ENCODE measurements around the gene OTOS.

Gene OTOS

DNA sequence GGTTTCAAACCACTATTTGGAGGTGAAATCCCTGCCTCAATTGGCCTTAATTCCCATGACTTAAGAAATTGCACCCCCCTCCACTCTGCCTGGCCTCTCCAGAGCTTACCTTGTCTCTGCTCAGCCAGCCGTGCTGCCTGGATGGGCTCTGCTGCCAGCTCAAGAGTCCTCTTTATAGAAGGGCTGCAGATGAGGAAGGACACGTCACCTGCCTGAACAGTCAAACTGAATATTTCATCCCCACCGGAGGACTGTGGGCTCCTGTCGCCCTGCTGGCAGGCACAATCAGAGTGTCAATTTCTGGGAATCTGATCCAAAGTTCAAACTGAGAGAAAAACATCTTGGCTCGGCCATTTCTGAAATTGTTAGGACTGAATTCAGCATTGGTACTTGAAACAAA lies at the start of gene OTOS:
Gene OTOS (minus strand): TSS at position 148 of the 400 bp plus-strand sequence. CDS start 332 bp downstream, outside the sequence.
- DNase-seq = no peak

DNA sequence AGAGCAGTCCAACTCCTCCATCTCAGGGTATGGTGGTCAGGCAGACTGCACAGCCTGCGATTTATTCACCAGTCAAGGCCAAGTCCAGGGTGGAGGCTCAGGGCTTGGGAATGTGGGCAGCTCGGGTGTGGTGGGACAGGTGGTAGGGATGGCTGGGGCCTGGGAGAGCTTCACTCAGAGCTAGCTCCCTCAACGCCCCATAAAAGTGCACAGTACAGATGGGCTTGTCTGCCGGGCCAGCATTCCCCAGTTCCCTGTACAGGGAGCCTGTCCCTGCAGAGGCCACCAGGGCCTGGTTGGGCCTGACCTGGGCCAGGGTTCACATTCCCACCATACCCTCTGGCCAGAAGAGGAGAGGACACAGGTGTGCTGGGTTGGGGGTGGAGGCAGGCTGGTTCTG lies 49.2 kb upstream of the OTOS start:
- DNase-seq = no peak

DNA sequence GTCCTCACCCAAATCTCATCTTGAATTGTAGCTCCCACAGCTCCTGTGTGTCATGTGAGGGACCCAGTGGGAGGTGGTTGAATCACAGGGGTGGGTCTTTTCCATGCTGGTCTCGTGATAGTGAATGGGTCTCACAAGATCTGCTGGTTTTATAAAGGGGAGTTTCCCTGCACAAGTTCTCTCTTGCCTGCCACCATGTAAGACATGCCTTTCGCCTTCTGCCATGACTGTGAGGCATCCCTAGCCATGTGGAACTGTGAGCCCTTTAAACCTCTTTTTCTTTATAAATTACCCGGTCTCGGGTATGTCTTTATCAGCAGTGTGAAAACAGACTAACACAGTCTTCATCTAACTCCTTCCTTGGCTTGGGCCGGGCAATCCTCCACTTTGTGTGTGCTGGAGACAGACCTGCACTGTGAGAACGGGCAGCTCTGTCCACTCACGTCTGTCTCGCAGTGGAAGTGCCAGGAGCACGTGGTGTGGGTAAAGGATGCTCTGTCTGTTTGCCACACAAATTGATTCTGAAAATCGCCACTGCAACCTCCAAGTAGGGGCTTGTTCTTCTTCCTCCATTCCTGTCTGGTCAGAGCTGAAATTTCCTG lies 47.6 kb upstream of the OTOS start:
- DNase-seq = no peak

DNA sequence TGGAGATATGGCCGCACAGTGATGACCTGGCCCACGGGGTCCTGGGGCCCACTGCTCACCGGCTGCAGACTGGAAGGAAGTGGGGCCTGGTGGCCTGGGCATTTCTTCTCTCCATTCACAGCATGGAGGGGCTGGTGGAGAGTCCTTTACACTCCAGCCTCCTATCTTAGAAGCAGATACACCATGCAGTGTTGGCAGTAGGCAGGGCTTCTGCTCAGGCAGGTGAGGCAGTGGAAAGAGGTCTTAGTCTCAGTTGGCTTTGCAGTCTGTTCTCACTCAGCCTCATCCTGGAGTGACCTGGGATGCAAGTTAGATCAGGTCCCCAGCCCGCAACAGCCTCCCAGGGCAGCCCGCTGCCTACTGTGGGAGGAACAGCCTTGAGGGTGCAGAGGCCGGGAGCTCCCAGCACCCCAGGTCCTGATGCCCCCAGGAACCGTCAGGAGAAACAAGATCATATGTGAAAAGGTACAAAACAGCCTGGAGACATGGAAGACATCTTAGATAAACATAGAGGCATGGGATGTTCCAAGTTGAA lies 45.8 kb upstream of the OTOS start:
- DNase-seq = no peak

DNA sequence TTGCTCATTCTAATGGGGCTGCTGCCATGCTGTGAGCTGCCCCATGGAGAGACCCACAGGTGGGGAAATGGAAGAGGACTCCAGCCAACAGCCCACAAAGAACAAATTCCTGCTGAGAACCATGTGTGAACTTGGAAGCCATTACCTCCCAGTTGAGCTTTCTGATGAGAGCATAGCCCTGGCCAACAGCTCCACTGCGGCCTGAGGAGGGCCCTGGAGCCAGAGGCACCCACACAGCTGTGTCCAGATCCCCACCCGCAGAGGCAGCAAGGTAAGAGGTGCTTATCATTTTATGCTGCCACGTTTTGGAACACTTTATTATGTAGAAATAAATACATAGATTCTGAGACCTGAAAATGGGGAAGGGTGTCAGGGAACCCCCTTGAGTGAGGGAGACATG lies 44.2 kb upstream of the OTOS start:
- DNase-seq = no peak

DNA sequence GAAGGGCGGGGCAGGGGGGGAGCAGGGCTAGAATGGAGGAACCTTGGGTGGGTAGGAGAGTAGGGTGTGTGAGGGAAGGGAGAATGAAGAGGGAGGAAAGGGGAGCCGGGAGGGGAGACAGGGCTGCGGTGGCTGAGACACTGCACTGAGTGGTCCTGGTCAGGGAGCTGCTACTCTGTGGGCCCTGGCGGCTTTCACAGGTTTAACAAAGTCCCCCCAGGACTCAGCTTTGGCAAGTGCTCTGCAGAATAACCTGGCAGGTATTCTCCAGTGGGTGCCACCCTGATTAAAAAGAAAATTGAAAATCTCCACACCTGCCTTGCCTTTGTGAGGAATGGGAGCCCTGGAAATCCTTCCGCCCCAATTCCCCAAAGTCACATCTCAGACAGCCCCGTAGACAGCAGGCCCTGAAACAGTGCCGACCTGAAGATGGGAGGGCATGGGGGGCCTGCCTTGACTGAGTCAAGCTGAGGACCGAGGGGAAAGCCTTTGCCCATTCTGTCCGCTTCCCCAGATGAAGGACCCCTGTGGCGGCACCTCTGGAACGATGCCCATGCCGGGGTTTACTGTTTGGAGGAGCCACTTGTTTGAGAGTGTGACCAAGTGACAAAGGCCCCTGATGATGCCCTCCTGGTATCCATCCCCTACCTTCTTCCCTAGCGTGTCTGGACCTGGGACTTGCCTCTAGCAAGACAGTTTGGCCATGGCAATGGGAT lies 43.6 kb upstream of the OTOS start:
- DNase-seq = no peak

DNA sequence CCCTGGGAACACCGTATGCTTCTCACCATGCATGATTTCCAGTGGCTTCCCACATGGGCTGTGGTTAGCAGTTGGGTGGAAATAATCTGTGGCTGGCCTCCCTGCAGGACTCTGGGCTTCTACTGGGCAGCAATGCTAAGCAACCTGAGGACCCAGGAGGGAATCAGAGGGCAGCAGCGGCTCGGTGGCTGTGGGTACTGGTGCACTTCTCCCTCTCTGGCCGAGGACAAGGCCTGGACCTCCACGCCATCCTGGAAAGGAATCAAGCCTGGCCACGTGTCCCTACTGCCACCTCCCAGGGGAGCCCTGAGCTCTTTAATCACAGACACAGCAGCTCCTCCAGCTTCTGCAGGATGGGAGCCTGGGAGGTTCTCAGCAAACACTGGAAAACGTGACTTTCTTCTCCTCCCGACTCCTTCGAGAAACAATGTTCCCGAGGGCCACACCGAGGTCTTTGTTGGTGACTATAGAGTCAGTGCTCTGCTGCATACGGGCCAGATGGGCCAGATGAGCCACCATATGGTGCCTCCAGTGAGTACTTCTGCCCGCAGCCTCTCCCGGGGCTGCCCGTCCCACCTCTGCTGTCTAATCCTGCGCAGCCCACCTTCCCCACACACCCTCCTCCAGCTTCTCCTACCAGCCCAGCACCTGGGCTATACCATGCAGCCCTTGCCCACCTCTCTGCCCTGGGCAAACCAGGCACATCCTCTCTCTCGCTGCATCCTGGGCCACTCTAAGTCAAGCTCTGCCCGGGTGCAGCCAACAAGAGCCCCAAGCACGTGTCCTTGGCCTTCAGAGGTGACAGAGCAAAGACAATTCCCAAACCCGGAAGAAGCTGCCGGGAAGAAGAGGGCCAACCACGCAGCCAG lies 42.8 kb upstream of the OTOS start:
- DNase-seq = peak; percentile 45

DNA sequence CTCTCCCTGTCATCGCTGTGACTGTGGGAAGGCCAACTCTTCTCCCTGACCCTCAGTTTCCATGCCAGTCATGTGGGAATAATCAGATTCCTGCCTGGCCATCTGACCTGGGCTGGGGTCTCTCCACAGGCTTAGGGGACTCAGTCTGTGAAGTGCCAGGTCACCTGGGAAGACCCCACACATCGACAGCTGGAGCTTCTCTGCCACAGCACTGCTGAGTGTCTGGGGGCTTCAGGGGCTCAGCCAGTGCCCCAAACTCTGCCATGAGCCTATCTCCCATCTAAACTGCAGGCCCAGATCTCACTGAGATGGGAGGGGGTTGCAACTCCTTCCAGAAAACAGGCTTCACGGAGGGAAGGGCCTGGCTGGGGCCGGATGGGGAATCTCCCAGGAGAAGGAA lies 42.0 kb upstream of the OTOS start:
- DNase-seq = no peak

DNA sequence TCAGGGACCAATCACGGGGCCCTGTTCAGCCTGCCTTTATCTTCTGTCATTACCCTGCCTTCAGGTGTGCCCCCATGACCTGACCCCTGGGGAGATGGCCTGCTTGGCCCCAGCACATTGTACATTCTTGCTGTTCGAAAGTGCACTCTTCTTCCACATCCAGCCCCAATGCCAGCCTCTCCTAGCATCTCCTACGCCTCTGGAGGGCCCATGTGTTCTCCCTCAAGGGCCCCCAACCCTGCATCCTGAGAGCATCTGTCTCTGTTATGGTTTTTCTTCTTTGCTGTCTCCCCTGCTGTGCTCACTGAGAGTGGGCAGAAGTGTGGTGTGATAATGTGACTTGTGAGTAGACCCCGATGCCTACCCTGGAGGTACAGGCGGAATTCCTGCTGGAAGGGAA lies 41.5 kb upstream of the OTOS start:
- DNase-seq = no peak

DNA sequence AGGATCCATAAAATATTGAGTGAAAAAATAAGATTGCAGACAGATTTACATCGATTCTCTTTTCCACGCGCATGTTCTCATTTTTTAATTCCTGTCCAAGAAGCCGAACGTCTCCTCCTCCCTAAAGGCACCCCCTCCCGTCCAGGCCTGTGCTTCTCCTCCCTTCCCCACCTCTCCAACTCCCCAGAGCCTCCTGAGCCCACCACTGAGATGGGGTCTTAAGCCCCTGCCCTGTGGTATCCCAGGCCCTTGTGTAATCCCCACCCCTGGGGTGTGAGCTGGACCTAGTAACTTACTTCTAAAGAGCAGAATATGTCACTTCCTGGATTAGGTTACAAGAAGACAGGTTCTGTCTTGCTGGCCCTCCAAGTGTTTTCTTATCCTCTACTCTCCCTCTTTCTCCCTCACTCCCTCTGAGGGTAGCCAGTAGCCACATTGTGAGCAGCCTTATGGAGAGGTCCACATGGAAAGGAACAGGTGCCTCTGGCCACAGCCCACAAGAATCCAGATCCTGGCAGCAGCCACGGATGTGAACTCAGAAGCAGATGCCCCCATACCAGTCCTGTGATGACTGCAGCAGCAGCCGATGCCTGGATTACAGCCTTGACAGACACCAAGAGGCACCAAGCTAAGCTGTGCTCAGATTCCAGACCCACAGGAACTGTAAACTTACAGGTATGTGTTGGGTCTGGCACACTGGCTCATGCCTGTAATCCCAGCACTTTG lies 39.6 kb upstream of the OTOS start:
- DNase-seq = no peak

DNA sequence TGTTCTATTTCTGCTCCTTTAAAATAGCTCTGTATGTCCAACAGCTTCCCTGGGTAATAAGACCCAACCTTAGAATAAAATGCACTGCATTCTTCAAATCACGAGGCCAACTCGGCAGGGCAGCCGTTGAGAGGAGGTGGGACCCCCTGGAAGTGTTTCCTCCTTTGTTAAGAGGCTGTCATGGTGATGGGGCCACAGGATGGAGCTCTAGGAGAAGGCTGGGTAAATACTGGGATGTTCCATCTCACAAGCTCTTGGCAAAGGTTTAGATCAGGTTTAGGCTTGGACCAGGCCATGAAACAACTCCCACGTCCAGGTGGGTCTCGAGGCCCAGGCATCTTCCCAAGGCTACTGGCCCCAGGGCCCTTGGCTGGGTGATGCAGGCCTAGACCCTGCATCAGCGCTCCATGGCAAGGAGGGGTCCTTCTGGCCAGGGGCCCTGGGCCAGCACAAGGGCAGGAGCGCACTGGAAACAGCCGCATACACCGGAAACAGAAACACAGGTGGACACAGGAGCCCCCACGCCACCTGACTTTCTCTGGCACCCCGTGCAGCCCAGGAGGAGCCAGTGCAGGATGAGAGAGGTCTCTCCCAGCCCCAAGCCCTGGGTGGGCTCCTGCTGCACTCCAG lies 38.8 kb upstream of the OTOS start:
- no peak for DNase-seq

DNA sequence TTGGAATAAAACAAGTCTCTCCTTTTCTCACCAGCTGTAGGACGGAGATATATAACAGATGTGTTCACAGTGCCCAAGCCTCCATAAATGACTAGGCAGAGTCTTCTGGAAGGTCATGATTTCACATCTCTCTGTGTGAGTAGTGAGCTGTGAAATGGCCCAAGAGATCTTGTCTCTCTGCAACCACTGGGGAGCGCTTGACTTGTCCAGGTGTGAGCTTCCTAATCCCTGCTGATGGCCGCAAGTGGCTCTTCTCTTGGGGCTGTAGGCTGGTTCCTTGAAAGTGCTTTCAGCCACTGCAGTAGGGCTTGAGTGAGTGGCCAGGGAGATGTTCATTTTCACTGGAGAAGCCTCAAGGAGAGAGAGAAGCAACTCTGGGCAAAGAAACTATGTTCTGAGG lies 38.1 kb upstream of the OTOS start:
- DNase-seq = no peak

DNA sequence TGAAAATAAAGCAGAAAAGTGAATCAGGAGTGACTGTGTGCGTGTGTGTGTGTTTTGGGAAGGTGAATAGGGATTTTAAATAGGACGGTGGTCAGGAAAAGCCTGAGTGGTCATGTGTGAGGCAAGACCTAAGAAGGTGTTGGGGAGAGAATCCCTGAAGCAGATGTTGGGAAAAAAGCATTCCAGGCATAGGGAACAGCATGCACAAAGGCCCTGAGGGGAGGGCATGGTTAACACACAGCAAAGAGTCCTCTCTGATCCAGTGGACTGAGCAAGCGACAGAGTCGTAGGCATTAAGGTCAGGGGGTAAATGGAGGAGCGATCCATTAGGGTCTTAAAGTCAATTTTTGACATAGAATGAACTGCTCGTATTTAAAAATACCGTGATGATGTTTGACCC lies 34.0 kb upstream of the OTOS start:
- no peak for DNase-seq

DNA sequence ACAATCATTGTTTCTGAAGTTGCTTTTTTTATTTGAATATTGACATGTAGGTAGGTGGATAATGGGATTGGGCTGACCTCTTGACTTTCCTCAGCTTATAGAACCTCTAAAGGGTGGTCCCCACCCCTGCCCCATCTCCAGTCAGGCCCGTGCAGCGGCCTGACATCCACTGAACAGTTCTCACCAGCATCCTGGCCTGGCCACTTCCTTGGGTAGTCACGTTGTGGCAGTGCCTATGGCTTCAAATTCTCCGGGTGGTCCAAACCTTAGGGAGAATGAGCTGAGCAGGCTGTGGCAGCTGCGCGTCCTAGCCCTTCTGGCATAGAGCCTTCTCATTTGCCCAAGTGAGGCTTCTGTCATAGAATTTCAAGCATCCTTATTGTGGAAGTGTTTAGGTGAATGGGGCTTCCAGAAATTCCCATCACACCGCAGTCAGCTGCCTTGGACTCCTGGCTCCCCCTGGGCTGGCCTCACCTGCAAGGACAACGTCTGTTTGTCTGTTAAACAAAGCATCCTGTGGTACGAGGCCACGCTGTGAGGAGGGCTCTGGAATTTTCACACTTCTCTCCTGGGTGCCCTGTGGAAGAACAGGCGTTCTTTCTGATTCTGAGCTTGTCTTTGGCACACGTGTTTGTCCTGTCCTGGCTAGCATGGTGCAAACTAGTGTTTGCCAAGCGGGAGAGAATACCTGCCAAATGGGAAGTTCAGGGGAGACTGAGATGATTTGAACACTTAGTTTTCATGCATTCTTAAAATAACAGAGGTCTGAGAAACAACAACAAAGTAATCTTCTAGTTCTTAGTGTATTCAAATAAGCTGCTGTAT lies 31.8 kb upstream of the OTOS start:
- DNase-seq = no peak

DNA sequence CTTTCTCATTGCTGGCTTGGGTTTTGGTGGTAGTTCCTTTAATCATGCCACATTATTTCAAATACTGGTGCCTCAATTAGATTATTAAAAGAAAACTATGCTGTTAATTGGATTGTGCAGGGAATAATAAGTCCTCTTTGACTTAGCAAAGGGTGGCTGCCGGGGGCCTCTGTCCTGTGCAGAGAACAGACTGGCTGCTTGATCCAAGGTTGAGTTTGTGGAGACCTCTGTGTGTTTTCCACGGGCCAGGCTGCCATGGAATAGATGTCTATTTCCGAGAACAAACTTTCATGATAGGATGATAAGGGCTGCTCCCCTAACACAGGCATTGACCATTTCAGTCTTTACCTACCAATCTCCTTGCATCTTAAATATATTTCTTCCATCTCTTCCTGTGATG lies 30.4 kb upstream of the OTOS start:
- DNase-seq = no peak

DNA sequence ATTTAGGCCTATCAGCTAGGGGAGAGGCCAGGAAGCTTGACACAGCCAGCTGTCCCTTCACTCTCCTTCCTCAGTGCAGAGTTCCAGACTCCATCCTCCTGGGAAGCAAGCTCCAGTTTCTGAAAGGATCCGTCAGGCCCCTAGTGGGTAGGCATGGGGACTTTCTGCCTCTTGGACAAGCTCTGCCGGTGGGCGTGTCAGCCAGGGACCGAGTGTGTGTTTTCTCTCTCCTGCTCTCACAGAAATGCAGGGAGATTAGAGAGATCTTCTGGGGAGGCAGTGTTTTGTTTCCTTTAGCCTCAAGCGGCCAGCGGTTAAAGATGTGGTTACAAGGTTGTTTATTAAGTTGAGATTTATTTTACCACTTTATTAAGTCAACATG lies 29.9 kb upstream of the OTOS start:
- peak; percentile 54 for DNase-seq

DNA sequence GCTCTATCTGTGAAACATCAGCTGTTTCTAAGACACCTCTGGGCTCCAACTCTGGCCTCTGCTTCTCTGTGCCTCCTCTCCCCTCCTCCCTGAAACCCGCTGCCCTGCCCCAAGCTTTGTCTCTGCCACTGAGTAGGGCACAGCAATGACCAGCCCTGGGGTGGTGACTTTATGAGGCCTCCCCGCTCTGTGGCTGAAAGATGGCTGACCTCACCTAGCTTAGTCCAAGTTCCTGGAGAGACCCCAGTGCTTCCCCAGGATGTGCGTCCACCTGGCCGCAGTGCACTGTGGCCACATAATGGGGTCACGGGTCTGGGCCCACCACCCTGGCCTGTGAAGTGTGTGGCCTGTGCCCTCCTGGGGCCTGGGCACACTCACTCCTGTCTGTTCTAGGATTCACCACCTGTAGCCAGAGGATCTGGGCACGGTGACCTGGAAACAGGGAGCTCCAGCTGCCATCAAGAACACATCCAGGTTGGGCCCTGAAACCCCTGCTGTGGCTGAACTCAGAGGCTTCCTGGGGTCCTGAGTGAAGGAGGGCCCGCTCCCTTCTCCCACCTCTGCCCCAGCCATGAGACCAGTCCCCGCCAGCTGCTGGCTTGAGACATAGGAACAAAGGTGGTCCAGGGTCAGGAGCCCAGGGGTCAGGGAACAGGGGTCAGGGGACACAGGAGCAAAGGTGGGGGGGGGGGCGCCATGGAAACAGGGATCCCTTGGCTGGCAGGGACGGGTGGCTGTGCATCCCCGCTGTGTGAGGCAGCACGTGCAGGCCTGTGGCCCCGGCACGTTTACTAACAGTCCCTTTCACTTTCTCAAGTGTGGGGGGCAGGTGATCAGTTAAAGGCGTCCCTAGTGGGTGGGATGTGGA lies 29.3 kb upstream of the OTOS start:
- no peak for DNase-seq

DNA sequence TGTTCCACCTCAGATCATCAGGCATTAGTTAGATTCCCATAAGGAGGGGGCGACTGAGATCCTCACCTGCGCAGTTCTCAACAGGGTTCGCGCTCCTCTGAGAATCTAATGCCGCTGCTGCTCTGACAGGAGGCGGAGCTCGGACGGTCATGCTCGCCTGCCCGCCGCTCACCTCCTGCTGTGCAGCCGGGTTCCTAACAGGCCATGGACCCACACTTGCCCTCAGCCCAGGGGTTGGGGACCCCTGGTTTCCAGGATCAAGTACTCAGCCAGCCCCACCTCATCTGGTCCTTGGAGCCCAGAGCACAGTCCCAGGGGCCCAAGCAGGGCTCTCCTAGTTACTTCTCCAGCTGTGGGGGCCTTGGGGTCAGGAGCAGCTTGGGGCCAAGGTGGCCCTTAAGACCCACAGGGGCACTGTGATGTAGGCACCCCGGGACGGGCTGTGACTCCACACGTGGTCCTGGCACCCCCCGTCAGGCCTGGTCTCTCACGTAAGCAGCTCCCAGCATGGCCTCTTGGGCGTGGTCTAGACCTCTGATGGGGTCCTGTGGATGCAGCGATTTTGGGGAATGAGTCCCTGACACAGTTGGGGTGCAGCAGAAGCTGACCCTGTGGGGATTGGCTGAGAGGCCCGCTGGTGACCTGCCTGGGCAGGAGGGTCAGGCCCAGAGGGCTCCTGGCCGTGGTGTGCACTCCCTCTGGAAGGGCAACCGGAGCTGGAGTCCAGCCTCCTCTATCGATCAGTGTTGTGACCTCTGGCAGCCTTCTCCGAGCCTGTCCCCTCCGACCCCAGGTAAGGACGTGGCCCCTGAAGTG lies 28.3 kb upstream of the OTOS start:
- no peak for DNase-seq

DNA sequence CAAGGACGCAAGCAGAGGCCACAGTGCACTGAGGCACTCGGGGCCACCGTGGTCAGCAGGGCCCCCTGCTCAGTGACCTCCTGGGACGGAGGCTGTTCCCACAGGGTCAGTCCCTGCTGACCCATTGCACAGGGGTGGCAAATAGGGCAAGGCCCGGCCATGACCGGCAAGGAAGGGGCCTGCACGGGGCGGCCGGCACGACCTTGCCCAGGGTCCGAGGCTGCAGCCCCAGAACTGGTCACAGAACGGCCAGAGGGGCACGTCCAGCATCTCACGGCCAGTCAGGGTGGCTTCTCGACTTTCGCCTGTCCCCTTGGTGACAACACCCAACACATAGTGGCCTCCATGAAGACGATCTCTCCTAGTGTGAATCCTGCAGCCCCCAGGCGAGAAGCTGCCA lies 27.6 kb upstream of the OTOS start:
- no peak for DNase-seq

DNA sequence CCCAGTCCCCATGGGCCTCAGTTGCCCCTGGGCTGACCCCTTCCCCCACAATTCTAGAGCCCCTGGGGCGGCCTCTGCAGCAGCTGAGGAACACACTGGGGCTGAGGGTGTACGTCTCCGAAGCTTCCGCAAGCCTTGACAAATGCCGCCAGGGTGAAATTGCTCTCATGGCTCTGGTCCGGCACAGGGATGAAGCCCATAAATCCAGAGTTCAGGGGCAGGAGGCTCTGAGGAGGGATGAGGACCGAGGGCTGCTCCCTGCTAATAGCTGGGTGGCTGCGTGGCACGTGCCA lies 27.1 kb upstream of the OTOS start:
- DNase-seq = no peak
